IPS-18c (cell line): ENCODE results near the gene DHRS12.

Source experiments
- H3K4me3 ChIP-seq: 2 replicates; pipeline ENCODE4 v1.7.0; 2013; ENCODE audit warnings: low read depth, mild to moderate bottlenecking, low read length, moderate library complexity; ENCODE audit not compliant: insufficient read depth
- H3K9me3 ChIP-seq: one replicate; pipeline ENCODE4 v1.6.1; 2013; ENCODE audit warnings: mild to moderate bottlenecking, low read length, moderate library complexity; ENCODE audit not compliant: control insufficient read depth, insufficient read depth

DHRS12 gene

DNA sequence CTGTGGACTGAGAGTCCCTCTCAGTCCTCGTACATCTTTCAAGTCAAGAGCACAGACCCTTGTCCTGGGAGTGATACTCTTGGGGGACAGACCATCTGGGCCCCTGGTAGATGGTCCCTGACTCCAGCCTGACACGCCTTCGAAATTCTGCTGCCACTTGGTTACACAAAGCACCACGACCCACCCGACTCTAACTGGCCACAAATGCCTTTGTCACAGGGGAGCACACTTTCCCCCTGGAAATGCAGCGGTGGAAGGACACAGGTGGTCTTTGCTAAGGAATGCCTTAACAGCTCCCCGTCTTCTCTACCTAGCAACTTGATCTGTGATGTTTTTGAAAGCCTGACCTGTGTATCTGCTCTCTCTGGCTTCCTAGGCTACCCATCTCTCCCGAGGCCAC, 13.8 kb upstream of the DHRS12 start:
- Histone ChIP-seq H3K4me3 (no peak overlapping the region), H3K9me3 (no peaks in the 10 kb centered on the region)

GRCh38 chr13:51816604-51817249, 12.8 kb upstream of the DHRS12 start:
- no peaks in the 10 kb centered on the region for H3K9me3 ChIP-seq
- no peak overlapping the region for H3K4me3 ChIP-seq

DNA sequence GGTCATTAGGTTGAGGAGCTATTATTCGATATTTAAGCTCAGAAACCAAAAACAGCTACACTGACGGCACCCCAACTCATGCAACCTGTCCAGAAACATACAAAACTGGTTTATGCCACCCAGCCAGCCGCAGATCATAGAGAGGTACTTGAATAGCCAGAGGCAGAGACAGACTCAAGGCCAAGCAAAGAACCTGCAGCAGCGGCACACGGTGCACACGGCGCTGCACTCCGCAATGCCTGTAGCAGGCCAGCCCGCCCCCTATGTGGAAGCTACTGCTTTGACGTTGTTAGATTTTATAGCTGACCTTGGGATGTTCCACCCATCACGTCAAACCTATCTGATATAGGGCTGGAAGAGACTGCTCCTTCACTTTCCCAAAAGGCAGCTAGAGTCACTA, 11.9 kb upstream of the DHRS12 start:
- Histone ChIP-seq H3K9me3 (no peaks in the 10 kb centered on the region), H3K4me3 (no peak overlapping the region)

DNA sequence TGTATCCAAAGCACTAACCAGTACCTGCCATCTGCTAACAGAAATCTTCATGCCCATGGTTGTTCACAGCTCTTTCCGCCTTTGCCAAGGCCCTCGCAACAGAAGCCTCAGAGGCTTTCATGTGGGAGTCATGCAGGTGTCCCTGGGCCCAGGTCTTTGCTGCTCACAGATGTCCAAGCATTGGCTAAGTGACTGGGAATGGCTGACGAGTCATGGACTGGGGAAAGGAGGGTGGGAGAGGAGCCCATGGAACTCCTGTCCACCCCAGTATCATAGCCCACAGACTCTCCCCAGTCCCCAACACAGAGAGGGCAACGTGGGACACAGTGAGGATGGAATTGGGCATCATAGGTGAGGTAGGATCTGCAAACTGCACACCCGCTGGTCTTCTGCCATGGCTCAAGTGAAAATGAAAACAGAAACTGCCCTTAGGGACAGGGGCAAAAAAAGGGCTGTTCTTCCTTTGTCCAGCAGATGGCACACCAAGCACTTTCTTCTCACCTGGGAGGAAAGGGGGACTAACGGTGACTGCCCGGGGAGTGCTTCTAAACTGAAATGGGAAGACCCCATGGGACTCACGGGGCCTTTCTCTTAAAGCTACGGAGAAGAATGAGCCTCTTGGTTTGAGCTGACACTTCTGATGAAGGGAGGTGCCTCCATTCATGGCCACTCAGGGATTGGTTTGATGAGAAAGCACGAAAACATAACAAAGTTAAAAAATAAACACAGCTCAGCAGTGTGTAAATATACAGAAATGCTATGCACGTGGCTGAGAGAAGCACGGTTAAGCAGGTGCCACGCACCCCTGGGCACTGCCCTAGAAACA, 11.1 kb upstream of the DHRS12 start:
- Histone ChIP-seq H3K4me3 (no peak overlapping the region), H3K9me3 (no peaks in the 10 kb centered on the region)

DNA sequence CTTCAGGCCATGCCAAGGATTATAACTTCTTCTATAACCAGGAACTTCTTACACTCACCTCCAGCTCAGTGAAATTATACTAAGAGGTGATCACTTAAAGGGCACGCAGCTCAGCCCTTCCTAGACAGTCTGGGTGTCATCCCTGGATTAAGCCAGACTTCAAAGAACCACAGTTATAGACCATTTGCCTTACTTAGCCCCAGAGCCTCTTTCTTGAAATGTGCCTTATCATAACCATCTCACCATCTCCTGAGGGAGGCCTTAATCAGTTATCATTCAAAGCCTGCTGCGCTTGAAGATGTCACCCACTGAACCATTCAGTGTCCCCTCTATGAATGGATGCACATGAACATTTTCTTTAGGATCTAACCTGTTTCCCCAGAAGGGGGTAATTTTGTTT, 10.1 kb upstream of the DHRS12 start:
- Histone ChIP-seq H3K9me3 (no peaks in the 10 kb centered on the region), H3K4me3 (no peak overlapping the region)

DNA sequence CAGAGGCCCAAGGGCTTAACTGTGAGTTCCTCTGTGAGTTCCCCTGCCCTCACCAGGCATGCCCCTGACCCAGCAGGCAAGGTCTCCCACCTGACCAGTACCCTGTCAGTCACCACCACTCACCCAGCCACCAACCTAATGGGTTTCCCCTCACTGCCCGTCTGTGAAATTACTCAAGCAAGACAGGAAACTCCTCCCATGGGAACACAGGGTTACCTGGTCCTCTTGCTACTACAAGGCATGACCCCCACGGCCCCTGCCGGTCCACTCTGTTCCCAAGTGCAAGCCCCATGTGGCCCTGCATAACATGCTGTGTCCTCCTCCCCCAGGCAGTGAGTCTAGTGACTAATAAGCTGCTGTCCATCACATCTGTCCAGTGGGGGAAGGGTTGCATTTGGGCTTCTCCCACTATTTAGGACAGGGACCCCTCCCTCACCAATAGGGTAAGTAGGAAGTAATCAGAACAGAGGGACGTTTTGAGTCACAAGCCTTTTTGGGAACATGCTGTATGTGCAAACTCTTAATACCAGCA, 8.0 kb upstream of the DHRS12 start:
- H3K4me3 ChIP-seq, result no peak overlapping the region
- no peaks in the 10 kb centered on the region for H3K9me3 ChIP-seq

DNA sequence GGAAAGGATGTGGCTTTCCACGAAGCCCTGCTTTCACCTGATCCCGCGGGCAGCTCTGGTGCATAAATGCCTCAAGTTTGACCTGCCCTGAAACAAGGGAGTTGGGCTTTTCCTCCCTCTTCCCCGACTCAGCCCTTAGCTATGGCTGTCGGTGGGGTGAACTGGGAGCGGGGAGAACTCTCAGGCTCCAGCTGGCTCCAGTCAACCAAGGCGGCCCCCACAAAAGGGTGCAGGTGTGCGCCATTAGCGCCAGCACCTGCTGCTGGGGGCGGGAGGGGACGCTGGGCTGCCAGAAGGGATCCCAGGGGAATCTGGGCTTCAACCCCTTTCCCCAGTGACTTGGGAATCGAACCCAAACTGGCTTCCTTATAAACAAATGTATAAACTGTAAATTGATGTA, 7.1 kb upstream of the DHRS12 start:
- Histone ChIP-seq H3K9me3 (no peaks in the 10 kb centered on the region), H3K4me3 (no peak overlapping the region)

DNA sequence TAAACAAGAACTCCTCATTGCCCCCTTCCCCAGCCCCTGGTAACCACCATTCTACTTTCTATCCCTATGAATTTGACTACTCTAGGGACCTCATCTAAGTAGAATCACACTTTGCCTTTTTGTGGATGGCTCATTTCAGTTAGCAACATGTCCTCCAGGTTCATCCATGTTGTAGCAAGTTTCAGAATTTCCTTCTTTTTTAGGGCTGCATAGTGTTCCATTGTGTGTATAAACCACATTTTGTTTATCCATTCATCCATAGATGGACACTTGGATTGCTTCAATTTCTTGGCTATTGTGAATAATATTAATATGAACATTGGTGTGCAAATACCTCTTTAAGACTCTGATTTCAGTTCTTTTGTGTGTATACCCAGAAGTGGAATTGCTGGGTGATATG, 4.8 kb upstream of the DHRS12 start:
- H3K9me3 ChIP-seq, result no peaks in the 10 kb centered on the region
- no peak overlapping the region for H3K4me3 ChIP-seq

GRCh38 chr13:51807041-51807440, 3.1 kb upstream of the DHRS12 start:
- H3K9me3 ChIP-seq, result no peaks in the 10 kb centered on the region
- H3K4me3 ChIP-seq, result no peak overlapping the region

DNA sequence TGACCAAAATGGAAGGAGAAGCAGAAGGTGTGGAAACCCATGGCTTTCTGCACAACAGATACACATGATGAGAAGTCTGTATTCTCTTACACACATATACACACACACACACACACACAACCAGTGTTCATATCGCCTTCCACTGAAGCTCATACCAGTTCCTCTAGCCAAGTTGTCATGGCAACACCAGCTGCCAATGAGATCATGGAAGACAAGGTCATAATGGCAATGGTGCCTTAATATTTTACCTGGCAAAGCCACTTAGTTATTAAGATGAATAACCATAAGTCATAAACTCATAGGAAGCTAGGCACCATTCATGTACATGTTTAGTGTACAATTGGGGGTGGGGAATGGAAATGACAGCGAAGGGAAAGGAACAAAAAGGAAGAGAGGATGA, 2.6 kb upstream of the DHRS12 start:
- Histone ChIP-seq H3K4me3 (no peak overlapping the region), H3K9me3 (no peaks in the 10 kb centered on the region)

- H3K4me3 ChIP-seq, result no peak overlapping the region
Measured at GRCh38 chr13:51805925-51806324, 2.0 kb upstream of the DHRS12 start.

DNA sequence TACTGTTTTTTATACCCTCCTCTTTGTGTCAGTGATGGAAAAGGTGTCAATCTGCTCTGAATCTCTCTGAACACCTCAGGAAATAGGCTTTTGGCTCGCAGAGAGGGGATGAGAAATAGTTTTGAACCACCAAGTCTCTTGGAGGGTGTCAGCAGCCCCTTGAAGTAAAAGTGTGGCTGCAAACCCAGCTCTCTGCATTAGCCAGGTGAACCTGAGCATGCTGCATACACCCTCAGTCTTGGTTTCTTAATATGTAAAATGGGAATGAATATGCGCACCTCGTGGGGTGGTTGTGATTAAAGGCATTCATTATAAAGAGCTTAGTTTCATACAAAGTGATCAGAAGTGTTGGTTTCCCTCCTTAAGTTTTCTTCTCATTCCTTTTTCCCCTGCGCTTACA, 1.4 kb upstream of the DHRS12 start:
- H3K4me3 ChIP-seq, result no peak overlapping the region
- no peaks in the 10 kb centered on the region for H3K9me3 ChIP-seq

More at GRCh38 chr13:51805925-51806324, 2.0 kb upstream of the DHRS12 start:
- H3K9me3 ChIP-seq, result no peaks in the 10 kb centered on the region

GRCh38 chr13:51804295-51805172, 571 bp upstream of the DHRS12 start:
- Histone ChIP-seq H3K4me3 (peak overlapping the region; percentile 96), H3K9me3 (no peaks in the 10 kb centered on the region)

DNA sequence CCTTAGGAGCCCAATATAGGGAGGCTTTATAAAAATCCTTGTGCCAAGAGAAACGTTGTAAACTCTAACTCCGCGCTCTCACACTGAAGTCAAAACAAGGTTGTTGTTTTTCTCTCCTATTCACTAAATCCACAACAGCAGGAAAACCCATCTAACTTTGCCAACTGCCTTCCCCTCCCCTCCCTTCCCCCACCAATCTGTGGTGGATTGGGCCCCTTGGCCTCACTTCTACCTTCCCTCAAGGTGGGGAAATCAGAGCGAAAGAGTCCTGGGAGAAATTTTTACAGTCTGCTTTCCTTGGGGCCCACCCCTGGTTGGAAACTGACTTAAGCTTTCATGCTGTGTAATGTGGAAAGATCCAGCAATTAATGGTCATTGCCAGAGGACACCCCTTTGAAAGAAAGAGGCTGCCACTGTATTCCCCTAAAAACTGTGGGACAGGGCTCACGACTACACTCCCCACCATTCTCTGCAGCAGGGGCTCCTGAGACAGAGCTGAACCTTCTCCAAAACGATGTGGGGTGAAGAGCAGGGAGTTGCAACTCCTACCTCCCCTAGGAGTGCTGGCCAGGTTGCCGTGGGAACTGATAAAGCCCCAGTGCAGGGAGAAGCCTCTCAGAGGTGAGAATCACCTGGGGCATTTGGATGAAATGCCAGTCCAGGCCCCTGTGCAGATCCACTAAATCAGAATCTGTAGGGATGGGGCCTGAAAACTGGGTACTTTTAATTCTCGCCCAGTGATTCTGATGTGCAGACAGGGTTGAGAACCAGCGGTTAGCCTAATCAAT, 1.1 kb downstream of the DHRS12 start:
- Histone ChIP-seq H3K9me3 (no peaks in the 10 kb centered on the region), H3K4me3 (peak overlapping the region; percentile 96)

GRCh38 chr13:51801631-51802099, 2.3 kb downstream of the DHRS12 start:
- H3K4me3 ChIP-seq, result no peak overlapping the region

DNA sequence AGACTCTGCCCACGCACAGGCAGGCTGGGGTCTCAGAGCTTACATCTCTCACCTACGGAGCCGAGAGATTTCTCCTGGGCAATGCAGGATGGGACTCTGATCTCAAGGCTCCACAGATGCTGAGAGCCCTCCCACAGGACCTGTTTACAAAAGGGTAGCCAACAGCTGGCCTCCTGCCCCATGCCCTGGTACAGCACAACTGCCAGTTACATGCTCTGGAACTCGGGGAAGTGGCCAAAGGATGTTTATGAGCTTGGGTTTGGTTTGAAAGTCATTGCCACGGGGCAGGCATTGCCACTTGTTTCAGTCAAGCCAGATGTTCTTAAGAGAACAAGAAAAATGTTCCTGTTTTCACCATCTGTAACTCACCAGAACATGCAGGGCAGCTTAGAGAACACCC, 3.5 kb downstream of the DHRS12 start:
- Histone ChIP-seq H3K4me3 (no peak overlapping the region), H3K9me3 (no peaks in the 10 kb centered on the region)

More at GRCh38 chr13:51801631-51802099, 2.3 kb downstream of the DHRS12 start:
- H3K9me3 ChIP-seq, result no peaks in the 10 kb centered on the region

- Histone ChIP-seq H3K9me3 (no peaks in the 10 kb centered on the region), H3K4me3 (no peak overlapping the region)
Measured at GRCh38 chr13:51799261-51799660, 4.7 kb downstream of the DHRS12 start.
